ENCODE results near the gene UBE4B. TPM values are rescaled to one million over a fixed set of nuclear protein-coding genes. Genes with fewer than 3 reads are reported as not detected.

UBE4B gene
- total and polyA plus RNA-seq, 8 donors, result 13.0 to 45.3 (median 31.1) TPM

DNA sequence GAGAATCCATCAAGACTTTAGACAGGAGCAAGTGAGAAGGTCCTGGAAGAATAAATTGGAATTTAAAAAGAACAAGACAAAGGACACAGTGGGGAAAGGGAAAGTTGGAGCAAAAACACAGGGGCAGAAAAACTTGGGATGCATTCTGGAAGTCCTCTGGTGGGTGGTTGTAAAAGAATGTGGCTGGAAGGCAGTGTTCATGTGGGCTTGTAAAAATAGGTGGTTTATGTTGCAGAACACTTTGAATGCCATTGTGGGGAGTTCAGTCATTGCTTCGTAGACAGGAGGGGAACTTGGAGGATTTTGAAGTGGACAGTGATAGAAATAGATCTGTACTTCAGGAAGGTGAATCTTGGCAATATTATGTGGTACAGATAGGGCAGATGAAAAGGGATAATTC is 192.8 kb downstream of the UBE4B start:
- 90 to 100% methylated on average over 1 of the region's 1 CpG for WGBS, 2 donors
- peaks cover 0 to 7% (median 0%) of the 10 kb centered on the region in 3 donors for H3K4me1 ChIP-seq
- no peak for TF ChIP-seq CTCF (IDR thresholded peaks at IDR 0.05)

GRCh38 chr1:10228528-10228927 is 195.8 kb downstream of the UBE4B start:
- 79 to 80% methylated on average over 2 of the region's 2 CpGs for WGBS, 2 donors
- Histone ChIP-seq H3K27ac (no peak overlapping the region), H3K9me3 (no peaks in the 10 kb centered on the region), H3K36me3 (no peaks in the 10 kb centered on the region), H3K27me3 (no peaks in the 10 kb centered on the region), H3K4me1 (peaks cover 0 to 7% (median 0%) of the 10 kb centered on the region in 3 donors), H3K4me3 (no peak overlapping the region)
- intact Hi-C loops (cut with DNase I), result no loop called here
- ATAC-seq (no peak), FAIRE-seq (no peak), DNase-seq (no peak)
- no peak for TF ChIP-seq CTCF (IDR thresholded peaks at IDR 0.05)

More for the DNA sequence above, 192.8 kb downstream of the UBE4B start:
- Histone ChIP-seq H3K27me3 (no peaks in the 10 kb centered on the region), H3K27ac (no peak overlapping the region), H3K4me3 (no peak overlapping the region), H3K9me3 (no peaks in the 10 kb centered on the region), H3K36me3 (no peaks in the 10 kb centered on the region)
- no peak for DNase-seq
- ATAC-seq, result no peak
- intact Hi-C loops (cut with DNase I), result no loop called here
- no peak for FAIRE-seq

DNA sequence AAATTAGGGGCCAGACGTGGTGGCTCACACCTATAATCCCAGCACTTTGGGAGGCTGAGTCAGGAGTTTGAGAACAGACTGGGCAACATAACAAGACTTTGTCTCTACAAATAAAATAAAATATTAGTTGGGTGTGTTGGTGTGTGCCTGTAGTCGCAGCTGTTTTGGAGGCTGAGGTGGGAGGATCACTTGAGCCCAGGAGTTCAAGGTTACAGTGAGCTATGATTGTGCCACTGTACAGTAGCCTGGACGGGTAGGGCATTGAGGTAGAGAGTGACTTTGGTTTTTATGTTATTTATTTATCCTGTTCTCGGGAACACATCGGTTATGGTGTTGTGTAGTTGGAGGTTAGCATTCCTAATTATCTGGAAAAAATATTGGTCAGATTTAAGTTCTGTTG is 197.1 kb downstream of the UBE4B start:
- Histone ChIP-seq H3K36me3 (no peaks in the 10 kb centered on the region), H3K27ac (no peak overlapping the region), H3K4me1 (peaks cover 0 to 7% (median 0%) of the 10 kb centered on the region in 3 donors), H3K27me3 (no peaks in the 10 kb centered on the region), H3K4me3 (no peak overlapping the region), H3K9me3 (no peaks in the 10 kb centered on the region)
- intact Hi-C loops (cut with DNase I), result no loop called here
- DNase-seq, result no peak
- no peak for FAIRE-seq
- WGBS, 2 donors, result 88 to 96% methylated on average over 5 of the region's 5 CpGs
- TF ChIP-seq CTCF (IDR thresholded peaks at IDR 0.05), result no peak
- no peak for ATAC-seq

Small RNA genes within 50 kb of the gene (microRNA-seq; reads per million reads assigned to microRNA genes)
- 0 reads per million in 2 donors for gene MIR1273D

Other genes with a start within 250 kb of the UBE4B start
- gene CLSTN1, start 209.0 kb upstream of the UBE4B start, total RNA-seq, result 10 to 100 TPM; 56.9 to 73.5 (median 66.0) TPM
- gene CLSTN1, start 209.0 kb upstream of the UBE4B start, polyA plus RNA-seq, result 10 to 100 TPM; 44.2 to 54.2 TPM
- 10 to 100 TPM; 16.5 to 27.3 (median 21.0) TPM for gene CTNNBIP1, start 122.7 kb upstream of the UBE4B start, total RNA-seq
- 10 to 100 TPM in 1 of 2 donors, 1 to 10 TPM in 1; 9.4 to 15.2 TPM for gene CTNNBIP1, start 122.7 kb upstream of the UBE4B start, polyA plus RNA-seq
- gene LZIC, start 89.6 kb upstream of the UBE4B start, total RNA-seq, result 10 to 100 TPM in 5 of 6 donors, 1 to 10 TPM in 1; 8.4 to 19.6 (median 12.3) TPM
- gene LZIC, start 89.6 kb upstream of the UBE4B start, polyA plus RNA-seq, result 10 to 100 TPM in 1 of 2 donors, 1 to 10 TPM in 1; 5.5 to 11.1 TPM
- 1 to 10 TPM; 3.0 to 9.3 (median 4.6) TPM for gene NMNAT1, start 89.5 kb upstream of the UBE4B start, total RNA-seq
- 1 to 10 TPM; 3.8 TPM for gene NMNAT1, start 89.5 kb upstream of the UBE4B start, polyA plus RNA-seq
- gene RBP7, start 35.7 kb upstream of the UBE4B start, total RNA-seq, result 1 to 10 TPM in 4 of 6 donors, under 1 TPM in 2; 0.76 to 3.5 (median 2.3) TPM
- gene RBP7, start 35.7 kb upstream of the UBE4B start, polyA plus RNA-seq, result 10 to 100 TPM in 1 of 2 donors, 1 to 10 TPM in 1; 7.7 to 17.4 TPM
- gene KIF1B, start 177.6 kb downstream of the UBE4B start, total RNA-seq, result 10 to 100 TPM; 18.3 to 26.4 (median 19.7) TPM
- gene KIF1B, start 177.6 kb downstream of the UBE4B start, polyA plus RNA-seq, result 1 to 10 TPM; 8.2 TPM